C1 segment of cervical spinal cord (tissue), 14 donors: ENCODE data around the gene CAMK1D.
A peak's percentile ranks its signal among the peaks of the same experiment; 100 is the strongest.

Experiments
- DNase-seq, 14 donors: peaks; one replicate each; lab custom pipeline; 2025; lab: John Stamatoyannopoulos, UW

The CAMK1D gene

GRCh38 chr10:12465385-12466136, 116.2 kb downstream of the CAMK1D start:
- DNase-seq: no peak

- DNase-seq: no peak
Measured at GRCh38 chr10:12466704-12467305, 117.5 kb downstream of the CAMK1D start.

GRCh38 chr10:12469345-12469744, 120.0 kb downstream of the CAMK1D start:
- no peak for DNase-seq

- DNase-seq: no peak
Measured at GRCh38 chr10:12470719-12471118, 121.4 kb downstream of the CAMK1D start.

GRCh38 chr10:12471135-12471534, 121.8 kb downstream of the CAMK1D start:
- no peak for DNase-seq

- no peak for DNase-seq
Measured at GRCh38 chr10:12473491-12473890, 124.1 kb downstream of the CAMK1D start.

- no peak for DNase-seq
Measured at GRCh38 chr10:12474727-12475412, 125.5 kb downstream of the CAMK1D start.

- DNase-seq: peak in 1 of 14 donors; percentile 32
Measured at GRCh38 chr10:12476656-12477055, 127.3 kb downstream of the CAMK1D start.

- DNase-seq: no peak
Measured at GRCh38 chr10:12479437-12479844, 130.1 kb downstream of the CAMK1D start.

- no peak for DNase-seq
Measured at GRCh38 chr10:12479924-12480323, 130.6 kb downstream of the CAMK1D start.

GRCh38 chr10:12480440-12480839, 131.1 kb downstream of the CAMK1D start:
- no peak for DNase-seq

GRCh38 chr10:12481924-12482323, 132.6 kb downstream of the CAMK1D start:
- DNase-seq: no peak

- no peak for DNase-seq
Measured at GRCh38 chr10:12482587-12482986, 133.2 kb downstream of the CAMK1D start.

GRCh38 chr10:12484002-12484918, 134.9 kb downstream of the CAMK1D start:
- peak in 1 of 14 donors; percentile 75 for DNase-seq

GRCh38 chr10:12484941-12485805, 135.8 kb downstream of the CAMK1D start:
- DNase-seq: no peak

- no peak for DNase-seq
Measured at GRCh38 chr10:12487366-12487765, 138.0 kb downstream of the CAMK1D start.

- DNase-seq: no peak
Measured at GRCh38 chr10:12488626-12489025, 139.3 kb downstream of the CAMK1D start.

- no peak for DNase-seq
Measured at GRCh38 chr10:12489357-12489756, 140.0 kb downstream of the CAMK1D start.

- DNase-seq: no peak
Measured at GRCh38 chr10:12489806-12490205, 140.5 kb downstream of the CAMK1D start.

GRCh38 chr10:12490963-12491362, 141.6 kb downstream of the CAMK1D start:
- no peak for DNase-seq

GRCh38 chr10:12491491-12491890, 142.1 kb downstream of the CAMK1D start:
- no peak for DNase-seq
